Endothelial cell of umbilical vein (primary cell): Measurements from ENCODE around the gene TBL3. TPM values are rescaled to one million over a fixed set of nuclear protein-coding genes. Genes with fewer than 3 reads are reported as not detected.

Experiments used
- BruUV-seq: library from RNA; stranded (reverse); fragments of 400-500 nt; replicated peaks from 2 replicates; lab custom pipeline; 2021; lab: Mats Ljungman, UMichigan
- CTCF ChIA-PET: fragments of 300-600, 350-600 bp; sonication (Branson Sonifier 250); formaldehyde crosslinking; loops from one replicate; lab custom pipeline; 2021; ENCODE audit warnings: antibody characterized with exemption, inconsistent platforms; lab: Charles Lee
- POLR2A ChIA-PET: fragments of 300-600, 350-600 bp; sonication (Branson Sonifier 250); formaldehyde crosslinking; loops from one replicate; lab custom pipeline; 2021; ENCODE audit warnings: antibody characterized with exemption, inconsistent platforms; lab: Charles Lee
- DNase-seq: peaks from one replicate; pipeline ENCODE4 v3.0.0-alpha.2; 2011; ENCODE audit warnings: low read depth, low spot score
- FAIRE-seq: peaks from 2 replicates; lab custom pipeline; 2011; peaks lifted over from hg19 to GRCh38; lab: Jason Lieb, UNC
- H2AFZ ChIP-seq: 2 replicates; pipeline ENCODE4 v1.6.0; 2012; ENCODE audit warnings: low read depth, low read length, control low read depth, inconsistent platforms
- H3K27ac ChIP-seq: 2 replicates; pipeline ENCODE4 v1.5.1; 2011; ENCODE audit warnings: low read depth, mild to moderate bottlenecking, control low read depth, low read length, moderate library complexity; ENCODE audit not compliant: insufficient read depth
- H3K27me3 ChIP-seq, 2 experiments: 2 replicates each; pipeline versions ENCODE4 v1.6.0 to v1.6.1; 2011; ENCODE audit warnings: low read length in 2 of 2, mixed read lengths in 1 of 2; ENCODE audit not compliant: control insufficient read depth in 2 of 2, insufficient read depth in 2 of 2
- H3K36me3 ChIP-seq, 2 experiments: 2 replicates in 1 of 2; 3 replicates in 1 of 2; pipeline ENCODE4 v1.5.1; 2011; ENCODE audit warnings: low read length in 2 of 2, mild to moderate bottlenecking in 1 of 2, moderate library complexity in 1 of 2; ENCODE audit not compliant: control insufficient read depth in 2 of 2, insufficient read depth in 2 of 2; ENCODE audit errors: extremely low read depth in 1 of 2
- H3K4me1 ChIP-seq: 3 replicates; pipeline ENCODE4 v1.5.1; 2011; ENCODE audit warnings: mild to moderate bottlenecking, low read length; ENCODE audit not compliant: control insufficient read depth, insufficient read depth; ENCODE audit errors: extremely low read depth
- H3K4me2 ChIP-seq: 2 replicates; pipeline ENCODE4 v1.6.1; 2011; ENCODE audit warnings: low read length, control low read depth, mixed read lengths; ENCODE audit not compliant: insufficient read depth
- H3K4me3 ChIP-seq, 3 experiments: fragments of 200-600 bp in 1 of 3; sonication (generic), shearing (Covaris generic) in 1 of 3; replicated peaks in 1 of 3; 2 replicates each; pipeline ENCODE4 v1.5.1; 2011 to 2016; ENCODE audit warnings: control low read depth in 3 of 3, low read length in 3 of 3, mild to moderate bottlenecking in 2 of 3, inconsistent platforms in 1 of 3, low read depth in 1 of 3, moderate library complexity in 1 of 3; ENCODE audit not compliant: insufficient read depth in 1 of 3
- H3K79me2 ChIP-seq: 2 replicates; pipeline ENCODE4 v1.6.0; 2012; ENCODE audit warnings: low read length, inconsistent platforms; ENCODE audit not compliant: control insufficient read depth, insufficient read depth
- H3K9ac ChIP-seq: replicated peaks from 2 replicates; pipeline ENCODE3; 2011; ENCODE audit warnings: low read length, control low read depth; ENCODE audit not compliant: insufficient read depth; ENCODE audit errors: extremely low read depth
- H3K9me1 ChIP-seq: replicated peaks from 3 replicates; pipeline ENCODE4 v1.6.0; 2011; ENCODE audit warnings: mild to moderate bottlenecking, low read length; ENCODE audit not compliant: control insufficient read depth, insufficient read depth; ENCODE audit errors: extremely low read depth
- H3K9me3 ChIP-seq: replicated peaks from 2 replicates; pipeline ENCODE4 v1.5.1; 2012; ENCODE audit warnings: low read length, inconsistent platforms; ENCODE audit not compliant: control insufficient read depth, insufficient read depth
- H4K20me1 ChIP-seq: replicated peaks from 2 replicates; pipeline ENCODE3; 2011; ENCODE audit warnings: mild to moderate bottlenecking, low read length; ENCODE audit not compliant: control insufficient read depth, insufficient read depth; ENCODE audit errors: extremely low read depth
- EZH2 ChIP-seq: IDR thresholded peaks from 2 replicates; pipeline ENCODE4 v1.6.1; 2012; ENCODE audit warnings: borderline replicate concordance, low read depth, mild to moderate bottlenecking, moderate library complexity, low read length, inconsistent platforms; ENCODE audit not compliant: severe bottlenecking
- FOS ChIP-seq: IDR thresholded peaks from 2 replicates; pipeline ENCODE4 v1.6.1; 2011; ENCODE audit warnings: mild to moderate bottlenecking, low read length, moderate library complexity, borderline replicate concordance; ENCODE audit not compliant: insufficient read depth
- GATA2 ChIP-seq: IDR thresholded peaks from 2 replicates; pipeline ENCODE4 v1.7.0; 2011; ENCODE audit warnings: low read depth, mild to moderate bottlenecking, moderate library complexity, mixed read lengths, low read length; ENCODE audit not compliant: insufficient read length, insufficient read depth
- JUN ChIP-seq: IDR thresholded peaks from 2 replicates; pipeline ENCODE4 v1.6.1; 2011; ENCODE audit warnings: borderline replicate concordance, low read depth; ENCODE audit not compliant: insufficient read length, insufficient read depth
- MYC ChIP-seq: IDR thresholded peaks from one replicate; pipeline ENCODE4 v1.6.1; 2011; ENCODE audit warnings: mild to moderate bottlenecking, low read depth, low read length
- POLR2A ChIP-seq: IDR thresholded peaks from 2 replicates; pipeline ENCODE4 v1.6.1; 2012; ENCODE audit warnings: low read depth, mild to moderate bottlenecking, control low read depth, low read length
- POLR2AphosphoS5 ChIP-seq: IDR thresholded peaks from 2 replicates; pipeline ENCODE4 v1.6.1; 2012; ENCODE audit warnings: low read depth, mild to moderate bottlenecking, control low read depth, low read length, moderate library complexity; ENCODE audit not compliant: insufficient read depth
- dilution Hi-C: fragments of 300-500 bp; cut with MboI; formaldehyde crosslinking; loops from one replicate; pipeline ENCODE4 v1.15.0; 2019; ENCODE audit warnings: low sequenced_read_pairs; ENCODE audit not compliant: extremely low pct_ligation_motif_present
- intact Hi-C: fragments of 100-400 bp; cut with micrococcal nuclease; formaldehyde crosslinking; loops from one replicate; pipeline ENCODE4 v1.10.0; 2022
- polyA plus RNA-seq, 4 experiments: library from polyadenylated mRNA; depleted of rRNA in 3 of 4; stranded (reverse) in 3 of 4; unstranded in 1 of 4; fragments of >200 nt; gene quantifications; 2 replicates each; pipeline versions ENCODE4 v1.2.1 to v1.2.3, GENCODE V29; 2011 to 2012; ENCODE audit warnings: missing spikeins in 1 of 4
- total RNA-seq: library from RNA; stranded (reverse); gene quantifications from 2 replicates; pipeline ENCODE4 v1.2.3, GENCODE V29; 2021
- TF ChIP-seq, protein P1 (sequence below): IDR thresholded peaks from 2 replicates; pipeline ENCODE4 v1.6.1; 2011; ENCODE audit not compliant: insufficient read depth, insufficient read length
- TF ChIP-seq, protein P2 (sequence below), 2 donors: IDR thresholded peaks; 1 replicate in 1 of 2; 2 replicates in 1 of 2; pipeline ENCODE4 v1.5.1; 2011; ENCODE audit warnings: low read length in 2 of 2, mild to moderate bottlenecking in 2 of 2, moderate library complexity in 2 of 2, control low read depth in 1 of 2, inconsistent platforms in 1 of 2, low read depth in 1 of 2; ENCODE audit not compliant: insufficient read depth in 1 of 2; ENCODE audit errors: extremely low read depth in 1 of 2

TBL3 gene
- total and polyA plus RNA-seq, 2 donors (not counting 3 experiments of a cell fraction or from before 2014, with no cell fraction given), result 42.2 to 77.1 TPM

DNA sequence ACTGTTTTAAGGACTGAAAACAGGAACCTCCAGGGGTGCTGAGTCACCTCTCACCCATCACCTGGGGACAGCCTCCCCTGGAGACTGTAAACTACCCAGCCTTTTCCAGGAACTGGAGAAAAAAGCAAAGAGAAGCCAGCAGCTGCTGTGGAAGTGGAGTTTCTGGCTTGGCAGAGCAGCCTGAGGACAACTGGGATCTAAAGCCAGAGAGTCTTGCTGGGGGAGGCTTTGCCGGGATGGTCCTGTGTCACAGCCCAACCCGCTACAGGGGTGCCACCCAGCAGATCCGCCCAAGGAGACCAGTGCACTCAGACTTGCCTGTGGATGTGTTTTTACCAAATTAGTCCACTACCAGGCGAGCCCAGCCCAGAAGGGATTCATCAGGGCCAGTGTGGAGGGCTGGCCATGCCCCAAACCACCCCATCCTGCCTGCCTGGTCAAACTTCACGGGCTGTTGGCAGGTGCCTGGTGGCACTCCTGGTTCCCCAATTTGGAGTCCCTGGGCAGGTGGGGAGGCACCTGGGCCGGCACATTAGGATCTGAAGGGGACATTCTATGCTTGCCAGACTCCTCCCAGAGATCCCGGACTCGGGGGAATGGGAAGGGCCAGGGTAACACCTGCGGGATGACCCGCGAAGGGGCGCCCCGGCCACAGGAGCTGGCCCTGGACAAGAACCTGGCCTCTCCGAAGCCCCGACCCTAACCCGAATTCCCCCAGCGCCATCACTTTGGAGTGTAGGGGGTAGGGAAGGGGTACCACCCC is 29.6 kb upstream of the TBL3 start:
- BruUV-seq, result TSS peak; percentile 27
- TF ChIP-seq, protein P1, sequence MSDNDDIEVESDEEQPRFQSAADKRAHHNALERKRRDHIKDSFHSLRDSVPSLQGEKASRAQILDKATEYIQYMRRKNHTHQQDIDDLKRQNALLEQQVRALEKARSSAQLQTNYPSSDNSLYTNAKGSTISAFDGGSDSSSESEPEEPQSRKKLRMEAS, result no peak
- TF ChIP-seq MYC (no peak), EZH2 (no peak), POLR2A (no peak), JUN (no peak), GATA2 (no peak), FOS (no peak), POLR2AphosphoS5 (no peak)
- TF ChIP-seq, protein P2, sequence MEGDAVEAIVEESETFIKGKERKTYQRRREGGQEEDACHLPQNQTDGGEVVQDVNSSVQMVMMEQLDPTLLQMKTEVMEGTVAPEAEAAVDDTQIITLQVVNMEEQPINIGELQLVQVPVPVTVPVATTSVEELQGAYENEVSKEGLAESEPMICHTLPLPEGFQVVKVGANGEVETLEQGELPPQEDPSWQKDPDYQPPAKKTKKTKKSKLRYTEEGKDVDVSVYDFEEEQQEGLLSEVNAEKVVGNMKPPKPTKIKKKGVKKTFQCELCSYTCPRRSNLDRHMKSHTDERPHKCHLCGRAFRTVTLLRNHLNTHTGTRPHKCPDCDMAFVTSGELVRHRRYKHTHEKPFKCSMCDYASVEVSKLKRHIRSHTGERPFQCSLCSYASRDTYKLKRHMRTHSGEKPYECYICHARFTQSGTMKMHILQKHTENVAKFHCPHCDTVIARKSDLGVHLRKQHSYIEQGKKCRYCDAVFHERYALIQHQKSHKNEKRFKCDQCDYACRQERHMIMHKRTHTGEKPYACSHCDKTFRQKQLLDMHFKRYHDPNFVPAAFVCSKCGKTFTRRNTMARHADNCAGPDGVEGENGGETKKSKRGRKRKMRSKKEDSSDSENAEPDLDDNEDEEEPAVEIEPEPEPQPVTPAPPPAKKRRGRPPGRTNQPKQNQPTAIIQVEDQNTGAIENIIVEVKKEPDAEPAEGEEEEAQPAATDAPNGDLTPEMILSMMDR (IDR thresholded peaks at IDR 0.05; ENCODE audit: extremely low read depth in 1 of 2, insufficient read depth in 1 of 2, low read depth in 1 of 2, low read length in 2 of 2), result no peak

More for the DNA sequence above, 29.6 kb upstream of the TBL3 start:
- DNase-seq, result no peak
- Histone ChIP-seq H3K4me1 (peaks cover 12% of the 10 kb centered on the region), H2AFZ (peak overlapping the region; percentile 81), H3K4me3 (peak overlapping the region; percentile 53 to 89 (median 62)), H3K27ac (no peak overlapping the region), H3K4me2 (peak overlapping the region; percentile 58), H4K20me1 (no peaks in the 10 kb centered on the region), H3K9ac (peak overlapping the region; percentile 64), H3K9me3 (no peaks in the 10 kb centered on the region), H3K27me3 (no peaks in the 10 kb centered on the region), H3K36me3 (peaks cover 0 to 15% of the 10 kb centered on the region in 2 experiments), H3K79me2 (no peaks in the 10 kb centered on the region), H3K9me1 (no peaks in the 10 kb centered on the region)
- POLR2A ChIA-PET, result interaction anchor here (1.5 kb wide), 1 partner anchor 22 kb away, joined by 11 read pairs; the partner anchor contains the start of gene RPS2
- CTCF ChIA-PET, result interaction anchor here (1.0 to 1.1 kb wide), 2 partner anchors 93 to 198 kb away, joined by 3 to 4 read pairs; no protein-coding TSS in a partner anchor
- no peak for FAIRE-seq
- intact Hi-C loops (loop anchor here (2.0 kb wide), 1 partner anchor 13 kb away; no protein-coding TSS in a partner anchor), dilution Hi-C loops (no loop called here)
